Tibial nerve (tissue), 4 donors: ENCODE data around the gene PLXDC1. TPM values are rescaled to one million over a fixed set of nuclear protein-coding genes. Genes with fewer than 3 reads are reported as not detected.
A peak's percentile ranks its signal among the peaks of the same experiment; 100 is the strongest.

Experiments
- DNase-seq, 2 donors: peaks; one replicate each; pipeline ENCODE4 v3.0.0-alpha.2; 2019; ENCODE audit warnings: low spot score in 2 of 2
- H3K27ac ChIP-seq, 4 donors: fragments of 200-600 bp; sonication (generic) in 3 of 4; one replicate each; pipeline ENCODE4 v1.5.1; 2017 to 2019; ENCODE audit warnings: mild to moderate bottlenecking in 1 of 4
- H3K27me3 ChIP-seq, 2 donors: fragments of 200-600 bp; sonication (generic) in 1 of 2; one replicate each; pipeline versions ENCODE4 v1.5.1 to v1.6.0; 2017 to 2019
- H3K36me3 ChIP-seq, 3 donors: fragments of 200-600 bp; sonication (generic); one replicate each; pipeline ENCODE4 v1.5.1; 2018 to 2019
- H3K4me1 ChIP-seq, 4 donors: fragments of 200-600 bp; sonication (generic) in 3 of 4; one replicate each; pipeline ENCODE4 v1.5.1; 2017 to 2019
- H3K4me3 ChIP-seq, 4 donors: fragments of 200-600 bp; sonication (generic) in 3 of 4; one replicate each; pipeline ENCODE4 v1.5.1; 2017 to 2019; ENCODE audit warnings: mild to moderate bottlenecking in 1 of 4, moderate library complexity in 1 of 4
- H3K9me3 ChIP-seq, 4 donors: fragments of 200-600 bp; sonication (generic) in 3 of 4; one replicate each; pipeline ENCODE4 v1.5.1; 2017 to 2019
- EP300 ChIP-seq, 2 donors: sonication (generic); formaldehyde crosslinking; IDR thresholded peaks; one replicate each; pipeline ENCODE4 v1.6.1; 2017; ENCODE audit warnings: antibody characterized with exemption in 2 of 2, mild to moderate bottlenecking in 1 of 2
- POLR2A ChIP-seq, 2 donors: fragments of 450-650 bp; IDR thresholded peaks; one replicate each; pipeline ENCODE4 v1.6.1; 2017; ENCODE audit warnings: antibody characterized with exemption in 2 of 2, mild to moderate bottlenecking in 2 of 2, moderate library complexity in 2 of 2
- WGBS, 2 donors: methylation state at CpG; one replicate each; pipeline ENCODE4 v1.1.5; 2018; 5-methylcytosine and 5-hydroxymethylcytosine counted together
- total RNA-seq, 4 donors: library from RNA; depleted of rRNA; stranded (reverse); fragments of >200 nt; gene quantifications; one replicate each; pipeline ENCODE4 v1.1.0, GENCODE V29; 2016
- TF ChIP-seq, protein P1 (sequence below), 5 experiments: fragments of 200-600 bp in 3 of 5; fragments of 450-650 bp in 2 of 5; sonication (generic) in 3 of 5; IDR thresholded peaks; one replicate each; pipeline ENCODE4 v1.5.1; 2016 to 2019; ENCODE audit warnings: antibody characterized with exemption in 5 of 5, mild to moderate bottlenecking in 3 of 5, moderate library complexity in 2 of 5

Gene PLXDC1
- total RNA-seq, 4 donors from 2014 or later = 34.1 to 95.1 (median 42.4) TPM

DNA sequence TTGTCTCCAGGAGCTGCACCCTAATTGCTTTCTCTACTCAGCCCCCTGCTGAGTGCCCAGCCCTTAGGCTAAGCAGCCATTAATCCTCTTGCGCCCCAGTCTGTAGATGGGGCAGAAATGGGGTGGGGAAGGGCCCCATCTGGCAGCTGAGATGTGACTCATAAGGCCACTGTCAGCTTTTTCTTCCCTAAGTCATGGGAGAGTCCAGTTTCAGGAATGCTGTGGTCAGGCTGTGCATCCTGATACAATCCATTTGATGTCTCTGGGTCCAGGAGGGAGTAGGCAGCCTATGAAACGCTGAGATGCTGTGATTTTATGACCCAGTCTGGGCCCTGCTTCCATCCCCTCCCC lies 12.3 kb downstream of the PLXDC1 start:
- no peak for TF ChIP-seq POLR2A (IDR thresholded peaks at IDR 0.05)
- TF ChIP-seq, protein P1, sequence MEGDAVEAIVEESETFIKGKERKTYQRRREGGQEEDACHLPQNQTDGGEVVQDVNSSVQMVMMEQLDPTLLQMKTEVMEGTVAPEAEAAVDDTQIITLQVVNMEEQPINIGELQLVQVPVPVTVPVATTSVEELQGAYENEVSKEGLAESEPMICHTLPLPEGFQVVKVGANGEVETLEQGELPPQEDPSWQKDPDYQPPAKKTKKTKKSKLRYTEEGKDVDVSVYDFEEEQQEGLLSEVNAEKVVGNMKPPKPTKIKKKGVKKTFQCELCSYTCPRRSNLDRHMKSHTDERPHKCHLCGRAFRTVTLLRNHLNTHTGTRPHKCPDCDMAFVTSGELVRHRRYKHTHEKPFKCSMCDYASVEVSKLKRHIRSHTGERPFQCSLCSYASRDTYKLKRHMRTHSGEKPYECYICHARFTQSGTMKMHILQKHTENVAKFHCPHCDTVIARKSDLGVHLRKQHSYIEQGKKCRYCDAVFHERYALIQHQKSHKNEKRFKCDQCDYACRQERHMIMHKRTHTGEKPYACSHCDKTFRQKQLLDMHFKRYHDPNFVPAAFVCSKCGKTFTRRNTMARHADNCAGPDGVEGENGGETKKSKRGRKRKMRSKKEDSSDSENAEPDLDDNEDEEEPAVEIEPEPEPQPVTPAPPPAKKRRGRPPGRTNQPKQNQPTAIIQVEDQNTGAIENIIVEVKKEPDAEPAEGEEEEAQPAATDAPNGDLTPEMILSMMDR (IDR thresholded peaks at IDR 0.05) = no peak
- no peak for TF ChIP-seq EP300 (IDR thresholded peaks at IDR 0.05)
- Histone ChIP-seq H3K4me1 (peaks cover 0 to 13% (median 2%) of the 10 kb centered on the region in 4 donors), H3K27ac (no peak overlapping the region), H3K27me3 (no peaks in the 10 kb centered on the region), H3K9me3 (peaks cover 0 to 3% (median 0%) of the 10 kb centered on the region in 4 donors), H3K4me3 (no peak overlapping the region), H3K36me3 (no peaks in the 10 kb centered on the region)
- DNase-seq = no peak
- WGBS, 2 donors = 75 to 76% methylated on average over 2 of the region's 2 CpGs

DNA sequence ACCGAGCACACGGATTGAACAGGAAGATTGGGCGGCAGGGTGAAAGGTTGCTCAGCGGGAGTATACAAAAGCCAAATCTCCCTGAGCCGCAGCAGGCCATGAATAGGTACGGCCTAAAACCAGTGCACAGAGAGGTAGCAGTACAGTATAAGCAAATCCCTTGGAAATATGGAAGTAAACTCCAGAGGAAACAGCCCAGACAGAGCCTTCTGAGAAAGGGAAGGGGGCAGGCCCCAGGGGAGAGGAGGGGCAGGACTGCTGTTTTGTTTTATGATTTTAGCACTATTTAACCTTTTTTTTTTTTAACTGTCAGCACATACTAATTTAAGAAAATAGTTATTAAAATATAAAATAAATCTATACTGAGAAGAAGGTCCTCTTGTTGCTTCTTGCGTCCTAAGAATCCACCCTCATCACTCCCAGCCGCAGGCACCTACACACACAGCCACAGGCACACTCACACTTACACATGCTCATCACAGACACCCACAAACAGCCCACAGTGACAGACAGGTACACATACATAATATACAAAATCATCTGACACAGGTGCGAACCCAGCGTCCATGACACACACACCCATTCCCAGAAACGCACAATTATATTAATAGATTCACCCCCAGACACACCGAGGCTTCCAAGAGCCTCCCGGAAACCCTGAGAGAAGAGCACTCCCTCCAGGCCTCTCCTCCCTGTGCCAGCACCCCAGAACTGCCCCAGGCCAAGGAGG lies 12.8 kb downstream of the PLXDC1 start:
- TF ChIP-seq POLR2A (IDR thresholded peaks at IDR 0.05) (no peak), EP300 (IDR thresholded peaks at IDR 0.05) (no peak)
- TF ChIP-seq, protein P1 (IDR thresholded peaks at IDR 0.05) = no peak
- no peaks in the 10 kb centered on the region for H3K36me3 ChIP-seq
- H3K4me3 ChIP-seq = no peak overlapping the region
- no peak for DNase-seq
- no peak overlapping the region for H3K27ac ChIP-seq
- WGBS, 2 donors = 78 to 83% methylated on average over 12 to 13 of the region's 13 CpGs
- H3K4me1 ChIP-seq = peaks cover 0 to 7% (median 0%) of the 10 kb centered on the region in 4 donors
- H3K9me3 ChIP-seq = peaks cover 0 to 3% (median 0%) of the 10 kb centered on the region in 4 donors
- H3K27me3 ChIP-seq = no peaks in the 10 kb centered on the region

DNA sequence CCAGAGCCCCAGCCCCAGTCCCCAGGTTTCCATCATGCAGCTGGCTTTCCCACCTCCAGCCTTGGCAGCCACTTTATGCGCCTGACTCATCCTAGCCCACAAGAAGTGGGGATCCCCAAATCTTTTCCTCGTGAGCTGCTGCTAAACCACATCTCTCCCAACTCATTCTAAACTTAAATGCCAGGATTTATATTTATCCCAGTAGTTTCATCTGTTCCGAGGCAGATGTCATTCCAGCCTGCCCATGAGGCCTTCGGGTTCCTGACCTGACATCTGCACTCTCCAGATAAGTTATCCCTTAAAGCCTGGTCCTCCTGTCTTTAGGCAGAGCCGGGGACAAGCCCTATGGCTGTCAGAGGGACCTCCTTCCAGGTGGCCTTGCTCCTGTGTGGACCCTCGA lies 16.6 kb downstream of the PLXDC1 start:
- Histone ChIP-seq H3K4me3 (no peak overlapping the region), H3K36me3 (no peaks in the 10 kb centered on the region), H3K4me1 (peaks cover 0 to 5% (median 0%) of the 10 kb centered on the region in 4 donors), H3K27me3 (no peaks in the 10 kb centered on the region), H3K27ac (no peak overlapping the region), H3K9me3 (no peaks in the 10 kb centered on the region)
- DNase-seq = no peak
- whole genome bisulfite sequencing, 2 donors = 71 to 82% methylated on average over 6 of the region's 6 CpGs
- TF ChIP-seq POLR2A (IDR thresholded peaks at IDR 0.05) = no peak
- TF ChIP-seq, protein P1 (IDR thresholded peaks at IDR 0.05) = no peak

DNA sequence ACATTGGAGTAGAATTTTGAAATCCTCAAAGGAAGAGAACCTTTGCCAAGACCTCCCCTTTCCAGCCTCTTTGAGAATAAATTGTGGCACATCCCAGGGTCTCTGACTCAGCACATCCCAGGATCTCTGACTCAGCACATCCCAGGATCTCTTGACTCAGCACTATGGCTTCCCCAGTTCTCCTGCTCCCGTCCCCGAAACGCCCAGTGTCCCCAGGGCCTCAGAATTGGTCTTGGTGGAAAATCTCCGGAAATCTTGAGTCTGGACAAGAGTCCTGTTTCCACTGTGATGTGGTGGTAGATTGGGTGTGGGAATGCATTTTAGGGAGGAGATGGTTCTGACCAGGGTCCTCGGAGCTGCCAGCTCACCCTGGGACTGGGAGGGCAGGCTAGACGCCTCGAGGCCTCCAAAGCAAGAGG lies 19.2 kb downstream of the PLXDC1 start:
- WGBS, 2 donors = 62 to 74% methylated on average over 7 of the region's 7 CpGs
- peak overlapping the region in 1 of 4 donors; percentile 36 for H3K27ac ChIP-seq
- DNase-seq = peak in 1 of 2 donors; percentile 51
- no peaks in the 10 kb centered on the region for H3K36me3 ChIP-seq
- no peaks in the 10 kb centered on the region for H3K9me3 ChIP-seq
- no peaks in the 10 kb centered on the region for H3K27me3 ChIP-seq
- H3K4me3 ChIP-seq = no peak overlapping the region
- H3K4me1 ChIP-seq = peaks cover 0 to 5% (median 0%) of the 10 kb centered on the region in 4 donors
- TF ChIP-seq, protein P1 (IDR thresholded peaks at IDR 0.05) = no peak
- TF ChIP-seq POLR2A (IDR thresholded peaks at IDR 0.05) (no peak), EP300 (IDR thresholded peaks at IDR 0.05) (no peak)

DNA sequence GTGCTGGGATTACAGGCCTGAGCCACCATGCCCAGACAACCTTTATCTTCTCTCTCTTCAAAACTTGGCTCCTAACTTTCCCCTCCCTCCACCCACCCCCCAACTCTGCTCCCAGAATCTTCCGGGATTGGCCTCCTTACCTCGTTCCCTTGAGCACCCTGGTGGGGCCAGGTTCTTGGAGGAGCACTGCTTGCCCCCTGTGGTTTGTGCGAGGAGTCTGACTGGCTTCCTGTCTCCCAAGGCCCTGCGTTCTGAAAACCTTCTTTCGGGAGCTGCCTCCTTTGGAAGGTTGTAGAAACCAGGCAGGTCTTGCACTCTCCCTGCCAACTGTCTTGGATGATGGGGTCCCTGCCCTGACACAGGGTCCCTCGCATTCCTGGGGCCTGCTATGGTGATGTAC lies 19.8 kb downstream of the PLXDC1 start:
- no peak for TF ChIP-seq EP300 (IDR thresholded peaks at IDR 0.05)
- no peak for TF ChIP-seq POLR2A (IDR thresholded peaks at IDR 0.05)
- TF ChIP-seq, protein P1 (IDR thresholded peaks at IDR 0.05) = no peak
- DNase-seq = no peak
- no peak overlapping the region for H3K27ac ChIP-seq
- H3K36me3 ChIP-seq = no peaks in the 10 kb centered on the region
- H3K4me3 ChIP-seq = no peak overlapping the region
- H3K27me3 ChIP-seq = no peaks in the 10 kb centered on the region
- WGBS, 2 donors = 61 to 78% methylated on average over 6 of the region's 6 CpGs
- peaks cover 0 to 5% (median 0%) of the 10 kb centered on the region in 4 donors for H3K4me1 ChIP-seq
- no peaks in the 10 kb centered on the region for H3K9me3 ChIP-seq
